Stimulated activated CD4-positive, alpha-beta T cell treated with anti-CD3 and anti-CD28 coated beads, TNF-alpha, amount 100 ng/mL, for 1 hour (primary cell): ENCODE data around the gene ENTPD7.

Experiments
- DNase-seq, 3 donors: peaks; one replicate each; pipeline ENCODE4 v3.0.0-alpha.2; 2020; ENCODE audit warnings: low read depth in 3 of 3, low spot score in 1 of 3

Gene ENTPD7

DNA sequence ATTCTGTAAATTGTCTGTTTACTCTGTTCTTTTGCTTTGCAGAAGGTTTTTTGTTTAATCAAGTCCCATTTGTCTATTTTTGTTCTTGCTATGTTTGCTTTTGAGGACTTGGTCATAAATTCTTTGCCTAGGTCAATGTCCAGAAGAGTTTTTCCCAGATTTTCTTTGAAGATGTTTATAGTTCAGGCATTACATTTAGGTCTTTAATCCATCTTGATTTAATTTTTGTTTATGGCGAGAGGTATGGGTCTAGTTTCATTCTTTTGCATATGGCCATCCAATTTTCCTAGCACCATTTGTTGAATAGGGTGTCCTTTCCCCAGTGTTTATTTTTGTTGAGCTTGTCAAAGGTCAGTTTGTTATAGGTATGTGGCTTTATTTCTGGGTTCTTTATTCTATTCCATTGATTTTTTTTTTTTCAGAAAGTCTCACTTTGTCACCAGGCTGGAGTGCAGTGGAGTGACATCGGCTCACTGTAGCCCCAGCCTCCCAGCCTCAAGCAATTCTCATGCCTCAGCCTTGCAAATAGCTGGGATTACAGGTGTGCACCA is 11.6 kb upstream of the ENTPD7 start:
- DNase-seq = no peak

DNA sequence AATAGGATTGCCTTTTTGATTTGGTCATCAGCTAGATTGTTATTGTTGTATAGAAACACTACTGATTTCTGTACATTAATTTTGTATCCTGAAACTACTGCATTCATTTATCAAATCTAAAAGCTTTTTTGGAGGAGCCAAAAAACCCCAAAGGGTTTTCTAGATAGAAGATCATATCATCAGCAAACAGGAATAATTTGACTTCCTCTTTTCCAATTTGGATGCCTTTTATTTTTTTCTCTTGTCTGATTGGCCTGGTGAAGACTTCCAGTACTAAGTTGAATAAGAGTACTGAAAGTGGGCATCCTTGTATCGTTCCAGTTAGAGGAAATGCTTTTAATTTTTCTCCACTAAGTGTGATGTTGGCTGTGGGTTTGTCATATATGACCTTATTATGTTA is 10.6 kb upstream of the ENTPD7 start:
- no peak for DNase-seq

DNA sequence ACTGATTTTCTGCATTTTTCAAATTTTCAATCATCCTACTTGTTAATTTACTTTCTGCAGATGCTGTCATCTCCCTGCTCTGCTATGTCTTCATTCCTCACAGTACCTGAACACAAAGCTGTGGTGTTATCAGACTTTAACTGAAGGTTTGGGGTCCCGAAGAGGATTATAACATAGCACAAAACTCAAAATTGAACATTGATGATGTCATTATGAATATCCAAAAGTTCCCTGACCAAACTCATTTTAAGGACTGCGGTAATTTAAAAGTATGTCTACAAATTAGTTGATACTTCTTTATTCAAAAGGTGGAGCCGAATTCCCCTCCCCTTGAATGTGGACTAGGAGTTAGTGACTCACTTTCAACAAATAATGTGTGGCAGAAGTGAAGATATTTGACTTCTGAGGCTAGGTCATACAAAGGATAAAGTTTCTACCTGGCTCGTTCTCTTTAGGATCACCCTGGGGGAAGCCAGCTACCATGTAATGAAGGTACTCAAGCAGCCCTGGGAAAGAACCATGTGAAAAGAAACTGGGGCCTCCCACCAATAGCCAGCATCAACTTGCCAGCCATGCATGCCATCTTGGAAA is 6.4 kb upstream of the ENTPD7 start:
- no peak for DNase-seq

DNA sequence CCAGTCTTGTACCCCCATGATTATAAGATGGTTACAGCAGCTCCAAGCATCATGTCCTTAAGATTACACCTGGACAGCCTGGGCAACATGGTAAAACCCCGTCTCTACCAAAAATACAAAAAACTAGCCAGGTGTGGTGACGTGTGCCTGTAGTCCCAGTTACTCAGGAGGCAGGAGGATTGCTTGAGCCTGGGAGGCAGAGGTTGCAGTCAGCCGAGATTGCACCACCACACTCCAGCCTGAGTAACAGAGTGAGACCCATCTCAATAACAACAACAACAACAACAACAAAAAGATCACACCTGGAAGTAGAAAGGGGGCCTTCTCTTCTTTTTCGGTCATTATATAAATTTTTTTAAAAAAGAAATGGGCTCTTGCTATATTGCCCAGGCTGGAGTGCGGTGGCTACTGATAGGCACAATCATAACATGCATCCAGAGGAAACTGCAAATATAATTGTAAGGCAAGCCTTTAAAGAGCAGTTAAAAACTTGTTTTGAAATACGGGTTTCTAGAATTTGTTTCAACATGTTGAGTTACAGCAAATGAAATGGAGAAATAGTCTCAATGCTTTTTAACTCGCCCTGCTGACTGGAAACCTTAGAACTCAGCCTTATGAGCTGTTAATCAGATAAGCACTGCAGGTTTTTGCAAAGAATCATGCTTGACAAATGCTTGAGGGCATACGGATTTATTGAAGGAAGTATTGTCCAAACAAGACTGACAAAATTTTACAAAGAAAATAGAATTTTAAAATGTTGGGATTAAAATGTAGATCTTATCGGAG is 4.7 kb upstream of the ENTPD7 start:
- no peak for DNase-seq

DNA sequence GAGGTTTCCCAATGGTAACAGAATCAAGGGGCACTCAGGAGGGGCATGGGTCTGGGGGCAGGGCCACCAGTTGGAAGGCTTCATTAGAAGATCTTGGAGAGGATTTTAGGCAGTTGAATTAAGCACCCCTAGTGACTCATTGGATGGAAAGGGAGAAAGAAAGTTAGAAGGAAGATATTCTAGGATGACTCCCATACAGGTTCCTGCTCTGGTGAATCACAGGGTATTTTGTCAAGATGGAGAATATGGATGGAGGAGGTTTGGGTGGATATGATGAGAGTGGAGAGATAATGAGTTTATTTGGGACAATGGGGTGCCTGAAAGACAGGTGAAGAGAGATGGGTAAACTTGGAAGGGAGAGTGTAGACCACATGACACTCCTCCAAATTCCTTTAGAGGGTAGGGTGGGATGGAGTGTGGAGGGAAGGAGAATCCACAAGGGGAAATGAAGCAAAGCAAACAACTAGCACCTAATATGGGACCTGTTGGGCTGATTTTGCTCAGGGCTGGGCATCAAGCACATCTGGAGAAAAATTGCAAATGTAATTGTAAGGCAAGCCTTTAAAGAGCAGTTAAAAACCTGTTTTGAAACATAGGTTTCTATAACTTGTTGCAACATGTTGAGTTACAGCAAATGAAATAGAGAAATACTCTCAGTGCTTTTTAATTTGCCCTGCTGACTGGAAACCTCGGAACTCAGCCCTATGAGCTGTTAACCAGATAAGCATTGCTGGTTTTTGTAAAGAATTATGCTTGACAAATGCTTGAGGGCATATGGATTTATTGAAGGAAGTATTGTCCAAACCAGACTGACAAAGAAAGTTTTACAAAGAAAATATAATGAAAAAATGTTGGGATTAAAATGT is 2.9 kb upstream of the ENTPD7 start:
- DNase-seq = no peak

DNA sequence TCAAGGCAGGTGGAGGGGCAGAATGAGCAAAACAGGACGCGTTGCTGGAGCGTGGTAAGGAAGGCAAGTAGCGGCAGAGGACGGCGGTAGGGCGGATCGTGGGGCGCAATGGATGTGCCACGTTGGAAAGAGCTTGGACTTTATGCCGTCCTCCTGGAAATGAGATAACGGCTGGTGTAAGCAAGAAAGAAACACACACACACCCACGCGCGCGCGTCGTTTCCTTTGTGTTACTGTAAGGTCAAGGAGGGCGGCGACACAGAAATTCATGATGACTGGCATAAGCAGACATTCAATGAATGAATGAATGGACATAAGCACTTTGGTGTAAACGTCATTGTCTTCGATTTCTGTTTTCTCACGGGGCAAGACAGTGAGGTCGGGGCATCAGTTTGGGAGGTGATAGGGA is 683 bp upstream of the ENTPD7 start:
- peak in 2 of 3 donors; percentile 4 to 21 for DNase-seq

DNA sequence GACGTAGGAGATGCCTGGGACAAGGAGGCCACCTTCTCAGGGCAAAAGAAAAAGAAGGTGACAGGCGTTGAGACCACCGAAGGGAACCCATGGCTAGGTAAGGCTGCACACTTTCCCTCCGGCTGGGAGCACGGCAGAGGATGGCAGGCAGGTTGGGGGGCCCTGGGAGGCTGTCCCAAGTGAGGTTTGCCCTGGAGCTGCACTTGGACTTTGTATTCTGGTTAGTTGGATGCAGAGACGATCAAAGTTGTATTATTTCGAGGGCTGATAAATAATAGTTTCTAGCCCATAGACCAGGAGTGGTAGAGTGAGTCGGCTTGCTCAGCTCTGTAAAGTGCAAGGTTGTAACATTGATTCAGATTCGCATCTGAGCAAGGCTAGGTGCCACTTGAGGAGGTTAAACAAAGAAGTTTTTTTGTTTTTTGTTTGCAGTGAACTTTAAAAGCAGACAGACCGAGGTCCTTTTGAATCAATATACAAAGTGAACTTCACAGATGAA is 608 bp downstream of the ENTPD7 start:
- no peak for DNase-seq

DNA sequence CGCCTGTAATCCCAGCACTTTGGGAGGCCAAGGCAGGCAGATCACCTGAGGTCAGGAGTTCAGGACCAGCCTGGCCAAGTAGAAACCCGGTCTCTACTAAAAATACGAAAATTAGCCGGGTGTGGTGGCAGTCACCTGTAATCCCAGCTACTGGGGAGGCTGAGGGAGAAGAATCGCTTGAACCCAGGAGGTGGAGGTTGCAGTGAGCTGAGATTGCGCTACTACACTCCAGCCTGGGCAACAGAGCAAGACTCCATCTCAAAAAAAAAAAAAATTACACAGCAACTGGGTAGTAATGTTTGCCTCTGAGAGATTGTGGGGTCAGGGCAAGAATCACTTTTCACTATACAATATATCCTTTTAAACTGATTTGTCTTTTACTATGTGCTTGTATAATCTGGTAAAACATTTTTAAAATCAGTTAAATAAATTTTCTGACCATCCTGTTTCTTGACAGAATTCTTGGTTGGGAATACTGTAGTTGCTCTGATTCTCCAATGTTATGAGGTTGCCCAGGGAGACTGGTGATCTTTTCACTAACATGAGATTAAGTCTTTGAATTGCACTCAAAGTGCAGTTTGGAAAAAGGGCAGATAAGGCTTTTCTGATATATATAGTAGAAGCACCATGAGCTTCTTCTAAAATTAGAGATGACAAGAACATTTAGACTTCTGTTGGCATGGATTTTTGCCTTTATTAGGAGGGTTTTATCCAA is 1.5 kb downstream of the ENTPD7 start:
- no peak for DNase-seq

DNA sequence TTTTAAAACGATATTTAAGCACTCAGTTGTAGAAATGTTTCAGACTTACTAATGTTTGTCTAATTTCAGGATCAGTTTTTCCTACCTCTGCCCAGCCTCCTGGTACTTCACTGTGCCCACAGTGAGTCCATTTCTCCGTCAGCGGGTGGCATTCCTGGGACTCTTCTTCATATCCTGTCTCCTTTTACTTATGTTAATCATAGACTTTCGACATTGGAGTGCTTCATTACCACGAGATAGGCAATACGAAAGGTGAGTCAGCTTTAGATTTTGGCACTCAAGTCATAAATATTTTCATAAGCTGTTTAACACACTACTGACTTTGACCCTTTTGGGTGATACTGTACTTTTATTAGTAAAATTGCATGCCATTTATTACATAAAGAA is 2.1 kb downstream of the ENTPD7 start:
- DNase-seq = no peak

DNA sequence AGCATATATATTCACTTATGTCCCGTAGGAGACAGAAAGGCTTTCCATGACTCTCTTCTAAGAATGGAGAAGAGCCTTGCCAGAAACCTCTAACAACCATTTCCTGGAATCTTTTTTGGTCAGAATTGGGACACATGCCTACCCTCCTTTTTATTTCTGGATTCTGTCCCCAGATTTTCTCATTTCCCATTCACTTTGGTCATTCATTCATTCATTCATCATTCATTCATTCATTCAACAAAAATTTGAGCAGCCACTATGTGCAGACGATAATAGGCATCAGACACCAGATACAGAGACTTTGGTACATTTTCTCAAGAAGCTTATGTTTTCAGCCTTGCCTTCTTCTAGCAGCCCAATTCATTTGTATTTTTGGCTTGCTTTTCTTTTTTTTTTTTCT is 6.0 kb downstream of the ENTPD7 start:
- no peak for DNase-seq

DNA sequence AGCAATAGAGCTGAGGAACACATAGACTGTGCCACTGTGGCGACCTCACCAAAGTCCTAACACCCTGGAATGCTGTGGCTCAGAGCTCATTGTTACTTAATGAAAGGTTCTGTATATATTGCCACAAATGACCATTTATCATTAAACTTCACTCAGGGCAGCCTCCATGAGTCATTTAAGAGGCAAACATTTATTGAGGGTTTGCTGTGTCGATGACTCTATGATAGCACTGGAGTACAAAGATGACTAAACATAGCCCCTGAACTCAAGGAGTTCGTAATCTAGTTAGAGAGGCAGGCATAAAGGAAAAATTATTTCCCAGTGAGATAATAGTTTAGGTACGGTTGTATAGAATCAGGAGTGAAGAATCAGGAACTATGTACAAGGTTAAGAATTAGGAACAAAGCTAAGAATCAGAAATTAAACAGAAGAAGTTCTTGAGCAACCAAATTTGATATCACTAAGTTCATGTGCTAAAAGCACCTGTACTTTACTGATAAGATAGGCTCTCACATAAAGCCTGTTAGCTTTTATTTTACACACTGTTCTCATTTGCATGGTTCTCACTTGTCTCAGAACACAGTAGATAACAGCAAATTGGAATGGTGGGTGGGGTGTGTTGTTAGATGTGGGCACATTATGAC is 7.9 kb downstream of the ENTPD7 start:
- DNase-seq = no peak

DNA sequence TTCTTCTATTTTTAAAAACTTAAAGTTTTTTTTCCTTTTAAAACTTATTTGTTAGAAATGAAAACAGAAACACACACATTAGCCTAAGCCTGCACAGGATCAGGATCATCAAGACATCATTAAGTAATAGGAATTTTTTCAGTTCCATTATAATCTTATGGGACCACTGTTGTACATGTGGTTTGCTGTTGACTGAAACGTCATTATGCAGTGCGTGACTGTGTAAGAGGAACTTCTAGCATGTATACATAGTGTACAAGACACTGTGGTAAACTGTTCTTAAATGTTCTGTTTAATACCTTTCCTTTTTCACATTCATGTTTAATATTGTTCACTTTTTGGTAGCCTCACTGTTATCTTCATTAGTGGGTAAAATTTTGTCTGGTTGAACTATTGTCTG is 12.1 kb downstream of the ENTPD7 start:
- DNase-seq = no peak

DNA sequence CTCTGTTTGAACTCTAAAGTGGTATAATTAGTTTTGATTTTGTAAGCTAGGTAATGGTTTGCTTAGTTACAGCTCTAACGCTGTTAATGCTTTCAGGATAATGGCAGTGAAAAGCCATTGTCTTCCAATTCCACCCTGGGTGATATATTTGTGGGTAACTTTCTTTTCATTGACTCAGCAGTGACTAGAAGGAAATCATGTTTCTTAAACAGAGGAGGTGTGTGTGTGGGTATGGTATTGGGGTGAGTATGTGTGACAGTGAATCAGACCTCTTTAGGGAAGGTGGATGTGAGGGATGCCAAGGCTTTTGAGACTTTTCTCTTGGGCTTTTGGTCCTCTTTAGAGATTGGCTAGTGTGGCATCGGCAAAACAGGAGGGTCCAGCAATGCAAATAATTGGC is 13.6 kb downstream of the ENTPD7 start:
- DNase-seq = no peak

DNA sequence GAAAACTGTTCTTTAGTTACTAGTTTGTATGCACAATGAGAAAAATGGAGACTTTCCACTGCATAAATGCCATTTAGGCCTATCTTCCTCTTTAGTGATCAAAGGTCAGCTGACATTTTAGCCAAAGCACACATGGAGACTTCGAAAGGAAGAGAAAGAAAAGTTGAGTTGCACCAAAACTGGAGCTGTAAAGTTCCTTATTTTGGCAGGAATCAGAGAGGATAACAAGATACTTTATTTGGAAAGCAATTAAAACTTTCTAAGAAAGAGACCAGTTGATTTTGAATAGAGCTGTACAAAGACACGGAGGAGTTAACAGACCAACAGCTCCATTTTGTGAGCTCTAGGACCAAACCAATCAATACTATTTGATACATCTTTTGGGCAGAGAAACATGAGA is 14.2 kb downstream of the ENTPD7 start:
- no peak for DNase-seq

DNA sequence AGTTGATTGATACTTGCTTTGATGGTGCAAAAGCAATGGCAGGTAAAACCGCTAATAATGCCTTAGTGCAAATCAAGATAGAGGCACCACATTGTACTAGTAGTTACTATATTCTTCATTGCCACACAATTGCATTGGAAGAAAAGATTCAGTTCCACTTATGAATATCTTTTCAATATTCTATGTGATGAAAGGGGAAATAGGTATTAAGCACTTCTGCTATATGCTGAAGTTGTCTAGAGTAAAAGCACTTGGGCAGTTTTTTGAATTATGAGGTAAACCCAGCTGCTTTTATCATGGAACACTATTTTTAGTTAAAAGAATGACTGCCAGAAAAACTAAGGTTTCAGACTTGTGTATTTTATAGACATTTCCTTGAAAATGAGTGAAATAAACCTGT is 15.5 kb downstream of the ENTPD7 start:
- no peak for DNase-seq

DNA sequence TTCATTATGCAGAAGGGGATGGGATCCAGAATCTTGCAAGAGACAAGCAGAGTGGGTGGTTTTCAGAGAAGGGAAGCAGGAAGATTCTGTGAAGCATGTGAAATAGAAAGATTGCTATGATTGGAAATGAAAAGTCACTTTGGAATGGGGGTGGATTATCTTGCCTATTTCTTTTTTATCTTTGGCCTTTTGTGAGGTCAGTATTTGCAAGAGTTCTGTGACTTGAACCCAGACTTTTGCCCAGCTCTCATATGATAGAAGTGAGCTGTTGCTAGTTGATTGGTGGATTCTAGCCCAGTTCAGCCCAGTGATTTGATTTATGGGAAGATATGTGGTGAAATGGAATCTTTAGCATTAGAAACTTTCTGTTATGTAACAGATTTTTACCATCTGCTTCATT is 17.1 kb downstream of the ENTPD7 start:
- DNase-seq = no peak

DNA sequence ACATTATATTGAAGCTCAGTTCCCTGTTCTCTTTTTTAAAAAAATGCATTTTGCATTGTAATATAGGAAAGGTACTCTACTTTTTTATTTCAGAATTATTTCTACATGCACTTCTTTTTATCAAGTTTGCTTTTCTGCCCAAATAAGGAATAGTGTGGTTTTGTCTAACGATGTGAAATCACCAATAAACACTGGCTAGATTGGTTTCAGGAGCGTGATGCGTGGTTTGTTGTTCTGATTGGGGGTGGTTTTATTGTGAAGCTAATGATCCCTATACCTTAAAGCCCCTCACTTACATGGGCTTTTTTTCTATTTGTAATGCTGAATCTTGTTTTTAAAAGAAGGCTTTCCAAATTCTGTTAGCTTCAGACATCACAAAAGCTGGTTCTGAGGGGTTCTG is 17.6 kb downstream of the ENTPD7 start:
- DNase-seq = no peak

DNA sequence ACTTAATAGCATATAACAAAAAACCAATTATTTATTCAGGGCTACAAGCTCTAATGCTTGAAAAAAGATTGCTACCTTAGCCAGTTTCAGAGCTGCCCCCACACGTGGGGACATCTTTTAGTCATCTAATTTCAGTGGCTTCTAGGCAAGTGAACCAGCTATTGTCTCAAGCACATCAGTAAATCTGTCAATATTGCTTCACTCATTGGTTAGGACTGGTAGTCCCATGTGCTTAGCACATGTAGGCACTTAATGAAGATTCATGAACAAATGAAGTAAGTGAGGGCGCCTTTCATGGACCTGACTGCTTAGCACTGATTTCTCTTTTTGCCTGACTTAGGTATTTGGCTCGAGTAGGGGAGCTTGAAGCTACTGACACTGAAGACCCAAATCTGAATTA is 19.6 kb downstream of the ENTPD7 start:
- DNase-seq = no peak

DNA sequence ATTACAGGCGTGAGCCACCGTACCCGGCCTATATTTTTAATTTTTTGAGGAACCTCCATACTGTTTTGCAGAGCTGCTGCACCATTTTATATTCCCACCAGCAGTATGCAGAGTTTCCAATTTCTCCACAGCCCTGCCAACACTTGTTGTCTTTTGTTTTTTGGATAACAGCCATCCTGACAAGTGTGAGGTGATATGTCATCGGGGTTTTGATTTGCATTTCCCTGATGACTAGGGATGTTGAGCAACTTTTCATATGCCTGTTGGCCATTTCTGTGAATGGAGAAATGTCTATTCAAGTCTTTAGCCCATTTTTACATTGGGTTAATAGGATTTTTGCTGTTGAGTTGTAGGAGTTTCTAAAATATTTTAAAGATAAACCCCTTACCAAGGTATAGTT is 22.2 kb downstream of the ENTPD7 start:
- no peak for DNase-seq

DNA sequence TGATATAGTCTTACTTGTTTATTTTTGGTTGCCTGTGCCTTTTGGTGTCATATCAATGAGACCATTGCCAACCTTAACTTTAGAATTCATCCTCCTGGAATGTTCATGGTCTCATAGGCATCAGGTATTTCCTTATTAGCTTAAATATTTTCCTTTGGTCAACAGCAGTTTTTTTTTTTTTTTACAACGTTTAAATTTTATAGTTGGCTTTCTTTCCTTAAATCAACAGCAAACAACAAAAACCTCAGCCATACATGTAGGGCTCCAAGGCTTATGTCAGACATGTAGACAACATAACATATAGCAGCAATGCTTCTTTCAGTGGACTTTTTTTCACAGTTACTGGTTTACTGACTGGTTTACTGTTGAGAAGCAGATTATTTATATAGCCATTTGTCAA is 22.7 kb downstream of the ENTPD7 start:
- DNase-seq = no peak

DNA sequence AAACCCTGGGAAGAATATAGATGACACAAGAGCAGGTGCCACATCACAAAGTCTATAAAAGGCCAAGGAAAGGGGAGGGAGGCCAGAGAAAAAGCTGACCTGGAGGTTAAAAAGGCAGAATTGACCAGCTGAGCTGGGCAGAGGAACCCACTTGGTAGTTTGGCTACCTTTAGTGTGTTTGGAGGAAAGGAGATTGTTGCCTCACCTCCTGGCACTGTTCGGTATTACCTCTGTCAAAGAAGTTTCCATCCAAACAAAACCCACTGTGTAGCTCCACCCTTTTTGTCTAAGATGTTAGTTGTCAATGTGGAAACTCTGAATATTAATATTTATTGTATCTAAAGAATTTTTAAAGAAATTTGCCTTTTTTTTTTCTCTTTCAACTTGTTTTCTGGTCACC is 23.4 kb downstream of the ENTPD7 start:
- DNase-seq = no peak
